ENCODE data around the gene REXO4.

Gene REXO4

DNA sequence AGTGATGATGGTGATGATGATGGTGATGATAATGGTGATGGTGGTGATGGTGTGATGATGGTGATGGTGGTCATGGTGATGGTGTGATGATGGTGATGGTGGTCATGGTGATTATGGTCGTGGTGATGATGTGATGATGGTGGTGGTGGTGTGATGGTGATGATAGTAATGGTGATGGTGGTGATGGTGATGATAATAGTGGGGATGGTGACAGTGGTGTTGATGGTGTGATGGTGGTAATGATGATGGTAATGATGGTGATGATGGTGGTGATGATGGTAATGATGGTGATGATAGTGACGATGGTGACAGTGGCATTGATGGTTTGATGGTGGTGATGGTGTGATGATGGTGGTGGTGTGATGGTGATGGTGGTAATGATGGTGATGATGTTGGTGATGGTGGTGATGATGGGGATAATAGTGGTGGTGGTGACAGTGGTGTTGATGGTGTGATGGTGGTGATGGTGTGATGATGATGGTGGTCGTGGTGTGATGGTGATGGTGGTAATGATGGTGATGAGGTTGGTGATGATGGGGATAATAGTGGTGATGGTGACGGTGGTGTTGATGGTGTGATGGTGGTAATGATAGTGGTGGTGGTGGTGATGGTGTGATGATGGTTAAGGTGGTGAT is 35.2 kb downstream of the REXO4 start (continued):
- TF ChIP-seq, protein P1, sequence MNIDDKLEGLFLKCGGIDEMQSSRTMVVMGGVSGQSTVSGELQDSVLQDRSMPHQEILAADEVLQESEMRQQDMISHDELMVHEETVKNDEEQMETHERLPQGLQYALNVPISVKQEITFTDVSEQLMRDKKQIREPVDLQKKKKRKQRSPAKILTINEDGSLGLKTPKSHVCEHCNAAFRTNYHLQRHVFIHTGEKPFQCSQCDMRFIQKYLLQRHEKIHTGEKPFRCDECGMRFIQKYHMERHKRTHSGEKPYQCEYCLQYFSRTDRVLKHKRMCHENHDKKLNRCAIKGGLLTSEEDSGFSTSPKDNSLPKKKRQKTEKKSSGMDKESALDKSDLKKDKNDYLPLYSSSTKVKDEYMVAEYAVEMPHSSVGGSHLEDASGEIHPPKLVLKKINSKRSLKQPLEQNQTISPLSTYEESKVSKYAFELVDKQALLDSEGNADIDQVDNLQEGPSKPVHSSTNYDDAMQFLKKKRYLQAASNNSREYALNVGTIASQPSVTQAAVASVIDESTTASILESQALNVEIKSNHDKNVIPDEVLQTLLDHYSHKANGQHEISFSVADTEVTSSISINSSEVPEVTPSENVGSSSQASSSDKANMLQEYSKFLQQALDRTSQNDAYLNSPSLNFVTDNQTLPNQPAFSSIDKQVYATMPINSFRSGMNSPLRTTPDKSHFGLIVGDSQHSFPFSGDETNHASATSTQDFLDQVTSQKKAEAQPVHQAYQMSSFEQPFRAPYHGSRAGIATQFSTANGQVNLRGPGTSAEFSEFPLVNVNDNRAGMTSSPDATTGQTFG (tag by site-specific recombination; IDR thresholded peaks at IDR 0.05; ENCODE audit: borderline replicate concordance), result 0 out of 2 replicates have a peak, but pooled peaks have one; percentile 34
- TF ChIP-seq ZNF280C (tag by site-specific recombination; IDR thresholded peaks at IDR 0.05), result no peak
- TF ChIP-seq ZNF16 (tag by site-specific recombination; IDR thresholded peaks at IDR 0.05; ENCODE audit: low read depth), result no peak
- TF ChIP-seq GLI4 (tag by site-specific recombination; IDR thresholded peaks at IDR 0.05), result 0 out of 2 replicates have a peak, but pooled peaks have one; percentile 15
- peak; percentile 65 for TF ChIP-seq ZNF366 (tag by site-specific recombination; conservative IDR thresholded peaks at IDR 0.05)

DNA sequence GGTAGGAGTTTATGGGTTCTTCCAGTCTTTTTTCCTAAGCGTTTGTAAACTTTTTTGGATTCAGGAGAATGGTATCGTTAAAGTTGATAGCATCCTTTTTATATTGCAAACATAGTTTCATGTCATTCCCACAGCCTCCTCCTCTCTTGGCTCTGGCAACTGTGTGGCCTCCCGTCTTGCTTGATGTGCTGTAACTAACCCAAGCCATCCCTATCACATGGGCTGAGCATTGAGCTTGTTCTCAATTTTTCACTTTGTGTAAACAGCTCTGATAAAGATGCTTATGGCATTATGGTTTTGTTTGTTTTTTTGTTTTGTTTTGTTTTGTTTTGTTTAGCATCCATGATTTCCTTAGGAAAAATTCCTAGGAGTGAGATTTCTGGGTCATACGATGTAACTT is 37.1 kb downstream of the REXO4 start:
- no peaks in the 10 kb centered on the region for H3K36me3 ChIP-seq (ENCODE audit: control insufficient read depth in 2 of 2, insufficient read depth in 1 of 2, low read length in 2 of 2)
- TF ChIP-seq ZNF362 (tag by site-specific recombination; IDR thresholded peaks at IDR 0.05), result 0 out of 2 replicates have a peak, but pooled peaks have one; percentile 23
- no peak for TF ChIP-seq TCF7L2 (IDR thresholded peaks at IDR 0.05; ENCODE audit: borderline replicate concordance, low read depth, low read length)
- no peak overlapping the region for H3K27ac ChIP-seq (ENCODE audit: extremely low read depth, low read depth, low read length)
- POLR2A ChIA-PET, result interaction anchor here (0.7 to 1.0 kb wide), 2 partner anchors 15 to 27 kb away, joined by 3 read pairs; no protein-coding TSS in a partner anchor
- H3K4me1 ChIP-seq (ENCODE audit: control insufficient read depth, insufficient read depth, low read length), result peaks cover 5% of the 10 kb centered on the region
- CTCF ChIA-PET, result interaction anchor here (0.8 to 1.6 kb wide), 3 partner anchors 17 to 195 kb away, joined by 3 to 6 read pairs (median 5); no protein-coding TSS in a partner anchor
- H3K9me3 ChIP-seq (ENCODE audit: control insufficient read depth, insufficient read depth, low read depth, low read length), result no peaks in the 10 kb centered on the region
- H3K4me3 ChIP-seq (ENCODE audit: low read depth, low read length), result no peak overlapping the region

DNA sequence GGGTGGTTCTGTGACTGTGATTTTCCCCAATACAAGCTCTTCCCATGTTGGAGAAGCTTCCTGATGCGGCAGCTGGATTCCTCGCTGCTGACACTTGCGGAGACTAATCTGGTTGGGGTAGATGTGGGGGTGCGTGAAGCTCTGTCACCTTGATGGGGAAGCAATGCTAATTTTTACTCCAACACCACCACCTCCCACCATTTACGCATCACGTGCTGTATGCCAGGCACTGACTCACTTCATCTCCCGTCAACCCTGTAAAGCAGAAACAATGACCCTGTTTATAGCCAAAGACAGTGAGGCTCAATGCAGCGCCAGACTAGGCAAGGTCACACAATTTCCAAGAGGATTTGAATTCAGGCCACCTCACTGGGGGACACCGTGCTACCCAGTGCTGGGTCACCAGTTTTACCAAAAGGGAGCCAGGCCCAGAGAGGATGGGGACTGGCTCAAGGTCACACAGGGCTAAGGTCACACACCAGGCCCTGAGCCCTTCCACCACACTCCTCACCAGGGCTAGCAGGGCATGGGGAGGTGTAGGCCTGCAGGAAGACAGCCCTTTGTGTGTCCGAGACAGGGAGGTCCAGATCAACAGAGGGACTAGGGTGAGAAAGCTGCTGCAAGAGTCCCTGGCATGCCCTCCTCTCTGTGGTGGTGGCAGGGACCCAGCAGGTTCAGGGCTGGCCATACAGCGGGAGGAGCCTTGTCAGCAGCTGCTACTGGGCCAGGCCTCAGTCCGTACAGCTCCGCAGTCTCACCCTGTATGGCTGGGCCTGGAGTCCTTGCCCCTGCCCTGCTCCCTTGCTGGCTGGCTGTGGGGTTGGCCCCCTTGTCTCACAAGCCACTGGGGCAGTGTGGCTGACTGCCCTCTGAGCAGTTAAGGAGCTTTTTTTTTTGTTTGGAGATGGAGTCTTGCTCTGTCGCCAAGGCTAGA is 38.4 kb downstream of the REXO4 start:
- Histone ChIP-seq H3K36me3 (ENCODE audit: control insufficient read depth in 2 of 2, insufficient read depth in 1 of 2, low read length in 2 of 2) (no peaks in the 10 kb centered on the region), H3K4me3 (ENCODE audit: low read depth, low read length) (no peak overlapping the region), H3K9me3 (ENCODE audit: control insufficient read depth, insufficient read depth, low read depth, low read length) (no peaks in the 10 kb centered on the region), H3K27ac (ENCODE audit: extremely low read depth, low read depth, low read length) (no peak overlapping the region), H3K4me1 (ENCODE audit: control insufficient read depth, insufficient read depth, low read length) (peaks cover 5% of the 10 kb centered on the region)
- CTCF ChIA-PET, result interaction anchor here (0.7 to 1.6 kb wide), 6 partner anchors 10 to 194 kb away, joined by 3 to 7 read pairs (median 4); no protein-coding TSS in a partner anchor
- POLR2A ChIA-PET, result interaction anchor here (1.0 to 3.0 kb wide), 4 partner anchors 15 to 32 kb away, joined by 3 to 18 read pairs (median 6); partner anchors contain the start of genes MED22, RPL7A, SURF1 and SURF2
- TF ChIP-seq, protein P2, sequence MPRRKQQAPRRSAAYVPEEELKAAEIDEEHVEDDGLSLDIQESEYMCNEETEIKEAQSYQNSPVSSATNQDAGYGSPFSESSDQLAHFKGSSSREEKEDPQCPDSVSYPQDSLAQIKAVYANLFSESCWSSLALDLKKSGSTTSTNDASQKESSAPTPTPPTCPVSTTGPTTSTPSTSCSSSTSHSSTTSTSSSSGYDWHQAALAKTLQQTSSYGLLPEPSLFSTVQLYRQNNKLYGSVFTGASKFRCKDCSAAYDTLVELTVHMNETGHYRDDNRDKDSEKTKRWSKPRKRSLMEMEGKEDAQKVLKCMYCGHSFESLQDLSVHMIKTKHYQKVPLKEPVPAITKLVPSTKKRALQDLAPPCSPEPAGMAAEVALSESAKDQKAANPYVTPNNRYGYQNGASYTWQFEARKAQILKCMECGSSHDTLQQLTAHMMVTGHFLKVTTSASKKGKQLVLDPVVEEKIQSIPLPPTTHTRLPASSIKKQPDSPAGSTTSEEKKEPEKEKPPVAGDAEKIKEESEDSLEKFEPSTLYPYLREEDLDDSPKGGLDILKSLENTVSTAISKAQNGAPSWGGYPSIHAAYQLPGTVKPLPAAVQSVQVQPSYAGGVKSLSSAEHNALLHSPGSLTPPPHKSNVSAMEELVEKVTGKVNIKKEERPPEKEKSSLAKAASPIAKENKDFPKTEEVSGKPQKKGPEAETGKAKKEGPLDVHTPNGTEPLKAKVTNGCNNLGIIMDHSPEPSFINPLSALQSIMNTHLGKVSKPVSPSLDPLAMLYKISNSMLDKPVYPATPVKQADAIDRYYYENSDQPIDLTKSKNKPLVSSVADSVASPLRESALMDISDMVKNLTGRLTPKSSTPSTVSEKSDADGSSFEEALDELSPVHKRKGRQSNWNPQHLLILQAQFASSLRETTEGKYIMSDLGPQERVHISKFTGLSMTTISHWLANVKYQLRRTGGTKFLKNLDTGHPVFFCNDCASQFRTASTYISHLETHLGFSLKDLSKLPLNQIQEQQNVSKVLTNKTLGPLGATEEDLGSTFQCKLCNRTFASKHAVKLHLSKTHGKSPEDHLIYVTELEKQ (tag by site-specific recombination; IDR thresholded peaks at IDR 0.05; ENCODE audit: borderline replicate concordance), result no peak
- TF ChIP-seq ZNF324 (tag by site-specific recombination; IDR thresholded peaks at IDR 0.05) (no peak), ZNF10 (tag by site-specific recombination; IDR thresholded peaks at IDR 0.05) (no peak), GLI4 (tag by site-specific recombination; IDR thresholded peaks at IDR 0.05) (no peak), KLF16 (tag by site-specific recombination; IDR thresholded peaks at IDR 0.05) (no peak), ZNF830 (tag by site-specific recombination; IDR thresholded peaks at IDR 0.05; ENCODE audit: low read depth) (no peak), ZNF548 (tag by site-specific recombination; IDR thresholded peaks at IDR 0.05) (no peak), ZNF488 (tag by site-specific recombination; IDR thresholded peaks at IDR 0.05) (no peak), ZNF16 (tag by site-specific recombination; IDR thresholded peaks at IDR 0.05; ENCODE audit: low read depth) (no peak), ZNF274 (IDR thresholded peaks at IDR 0.05; ENCODE audit: low read length) (no peak), ZNF274 (tag by site-specific recombination; IDR thresholded peaks at IDR 0.05; ENCODE audit: borderline replicate concordance) (no peak), ZNF433 (tag by site-specific recombination; IDR thresholded peaks at IDR 0.05; ENCODE audit: low read depth) (no peak), ZNF510 (tag by site-specific recombination; IDR thresholded peaks at IDR 0.05; ENCODE audit: insufficient replicate concordance) (no peak)

All from HEK293 (cell line).